GM10248 (cell line): Measurements from ENCODE around the gene RAP2C.
"Not testable (repeated sequence)": the region's sequence is repeated elsewhere in the genome, so short reads cannot be mapped to it uniquely, and the experiment has no call there.

Experiments used
- CTCF ChIA-PET: fragments of 300-600 bp; sonication (Branson Sonifier 250); formaldehyde crosslinking; extraction: SDS; loops from one replicate; lab custom pipeline; 2021; ENCODE audit warnings: antibody characterized with exemption; lab: Yijun Ruan, JAX
- POLR2A ChIA-PET: fragments of 350-650 bp; sonication (Branson Sonifier 250); formaldehyde crosslinking; extraction: SDS; loops from one replicate; lab custom pipeline; 2020; ENCODE audit warnings: antibody characterized with exemption; lab: Yijun Ruan, JAX
- DNase-seq: peaks from one replicate; pipeline ENCODE4 v3.0.0; 2012; ENCODE audit errors: extremely low spot score
- TF ChIP-seq, protein P1 (sequence below): IDR thresholded peaks from 2 replicates; pipeline ENCODE4 v1.5.1; 2012; ENCODE audit warnings: mild to moderate bottlenecking, low read depth; ENCODE audit errors: extremely low read depth, missing control alignments, control extremely low read depth

RAP2C gene

GRCh38 chrX:132171881-132172280 is 47.4 kb downstream of the RAP2C start:
- POLR2A ChIA-PET = no interaction called here
- CTCF ChIA-PET = no interaction called here
- TF ChIP-seq, protein P1, sequence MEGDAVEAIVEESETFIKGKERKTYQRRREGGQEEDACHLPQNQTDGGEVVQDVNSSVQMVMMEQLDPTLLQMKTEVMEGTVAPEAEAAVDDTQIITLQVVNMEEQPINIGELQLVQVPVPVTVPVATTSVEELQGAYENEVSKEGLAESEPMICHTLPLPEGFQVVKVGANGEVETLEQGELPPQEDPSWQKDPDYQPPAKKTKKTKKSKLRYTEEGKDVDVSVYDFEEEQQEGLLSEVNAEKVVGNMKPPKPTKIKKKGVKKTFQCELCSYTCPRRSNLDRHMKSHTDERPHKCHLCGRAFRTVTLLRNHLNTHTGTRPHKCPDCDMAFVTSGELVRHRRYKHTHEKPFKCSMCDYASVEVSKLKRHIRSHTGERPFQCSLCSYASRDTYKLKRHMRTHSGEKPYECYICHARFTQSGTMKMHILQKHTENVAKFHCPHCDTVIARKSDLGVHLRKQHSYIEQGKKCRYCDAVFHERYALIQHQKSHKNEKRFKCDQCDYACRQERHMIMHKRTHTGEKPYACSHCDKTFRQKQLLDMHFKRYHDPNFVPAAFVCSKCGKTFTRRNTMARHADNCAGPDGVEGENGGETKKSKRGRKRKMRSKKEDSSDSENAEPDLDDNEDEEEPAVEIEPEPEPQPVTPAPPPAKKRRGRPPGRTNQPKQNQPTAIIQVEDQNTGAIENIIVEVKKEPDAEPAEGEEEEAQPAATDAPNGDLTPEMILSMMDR = no peak

DNA sequence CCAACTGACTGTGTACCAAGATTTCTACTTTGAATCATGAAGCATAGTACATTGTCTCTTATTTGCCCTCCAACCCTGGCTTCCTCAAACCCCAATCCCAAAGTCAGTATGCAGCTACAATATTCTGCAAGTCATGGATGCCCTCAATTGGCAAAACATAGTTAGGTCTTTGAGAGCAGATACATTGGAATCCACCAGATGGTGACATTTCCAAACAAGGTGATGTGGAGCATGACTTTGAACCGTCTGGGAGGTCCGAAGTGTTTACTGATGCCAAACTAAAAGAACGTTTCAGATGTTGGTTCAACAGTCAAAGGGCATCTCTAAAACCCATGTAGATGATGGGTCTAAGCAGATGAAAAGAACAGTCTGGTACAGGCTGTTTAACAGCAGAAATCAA is 47.8 kb downstream of the RAP2C start:
- TF ChIP-seq, protein P1 = no peak
- CTCF ChIA-PET = no interaction called here
- DNase-seq = no peak
- POLR2A ChIA-PET = no interaction called here

More at GRCh38 chrX:132171881-132172280, 47.4 kb downstream of the RAP2C start:
- DNase-seq = no peak

DNA sequence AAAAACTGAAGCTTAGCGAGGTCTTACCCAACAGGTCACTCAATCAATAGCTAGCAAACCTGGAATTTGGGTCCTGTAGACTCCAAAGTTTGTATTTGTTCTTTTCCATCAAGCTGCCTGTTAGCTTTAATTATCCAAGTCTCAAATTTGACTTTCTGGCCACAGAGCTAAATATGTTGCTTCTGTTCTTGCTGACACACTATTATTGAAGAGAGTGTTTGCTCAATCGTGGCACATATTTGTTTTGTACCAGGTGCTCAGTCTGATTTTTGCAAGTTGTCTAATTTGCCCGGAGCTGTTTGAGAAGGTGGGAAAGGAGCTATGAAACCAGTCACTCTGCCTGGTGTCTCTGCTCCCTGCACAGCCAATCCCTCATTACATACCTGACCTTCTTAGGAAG is 49.7 kb downstream of the RAP2C start:
- CTCF ChIA-PET = no interaction called here
- POLR2A ChIA-PET = no interaction called here
- no peak for DNase-seq
- TF ChIP-seq, protein P1 = no peak

GRCh38 chrX:132165651-132166050 is 53.6 kb downstream of the RAP2C start:
- POLR2A ChIA-PET = no interaction called here
- TF ChIP-seq, protein P1 = no peak
- no peak for DNase-seq
- CTCF ChIA-PET = no interaction called here

GRCh38 chrX:132165005-132165404 is 54.2 kb downstream of the RAP2C start:
- POLR2A ChIA-PET = no interaction called here

DNA sequence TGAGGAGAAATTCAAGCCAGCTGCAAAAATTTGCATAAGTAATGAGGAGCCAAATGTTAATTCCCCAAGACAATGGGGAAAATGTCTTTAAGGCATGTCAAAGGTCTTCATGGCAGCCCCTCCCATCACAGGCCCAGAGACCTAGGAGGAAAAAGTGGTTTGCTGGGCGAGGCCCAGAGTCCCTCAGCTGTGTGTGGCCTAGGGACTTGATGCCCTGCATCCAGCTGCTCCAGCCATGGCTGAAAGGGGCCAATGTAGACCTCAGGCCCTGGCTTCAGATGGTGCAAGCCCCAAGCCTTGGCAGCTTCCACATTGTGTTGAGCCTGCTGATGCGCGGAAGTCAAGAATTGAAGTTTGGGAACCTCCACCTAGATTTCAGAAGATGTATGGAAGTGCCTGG is 56.2 kb downstream of the RAP2C start:
- CTCF ChIA-PET, POLR2A ChIA-PET, DNase-seq: not testable (repeated sequence)

More at GRCh38 chrX:132165005-132165404, 54.2 kb downstream of the RAP2C start:
- DNase-seq = no peak
- TF ChIP-seq, protein P1 = no peak
- CTCF ChIA-PET = no interaction called here

GRCh38 chrX:132153166-132153565 is 66.1 kb downstream of the RAP2C start:
- TF ChIP-seq, protein P1 = no peak
- no peak for DNase-seq
- ChIA-PET CTCF (no interaction called here), POLR2A (no interaction called here)
